NCI-H1105 treated with DMSO at 0.1 percent for 48 hours (cell line): ENCODE measurements around the gene ZNF484.
"Not testable (repeated sequence)": the region's sequence is repeated elsewhere in the genome, so short reads cannot be mapped to it uniquely, and the experiment has no call there.

Experiments
- DNase-seq: peaks from one replicate; lab custom pipeline; 2025; lab: John Stamatoyannopoulos, UW

ZNF484 gene

DNA sequence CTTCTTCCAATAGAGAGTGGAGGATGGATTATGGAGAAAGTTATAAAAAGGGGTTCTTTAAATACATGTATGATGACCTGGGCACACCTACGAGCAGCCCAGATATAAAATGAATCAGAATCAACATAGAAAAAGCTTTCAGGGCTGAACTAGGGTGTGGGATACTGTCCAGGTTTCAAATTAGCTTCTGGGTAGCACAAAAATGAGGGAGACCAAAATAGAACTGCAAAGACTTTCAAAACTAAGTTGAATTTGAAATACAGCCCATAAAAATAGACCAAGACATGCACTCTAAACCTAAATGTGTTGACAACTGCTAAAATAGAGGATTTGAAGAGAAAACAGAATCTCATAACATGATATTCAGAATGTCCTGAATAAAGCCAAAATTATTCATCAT lies 17.0 kb downstream of the ZNF484 start:
- DNase-seq, result no peak

GRCh38 chr9:92857236-92857635 lies 20.6 kb downstream of the ZNF484 start:
- no peak for DNase-seq

DNA sequence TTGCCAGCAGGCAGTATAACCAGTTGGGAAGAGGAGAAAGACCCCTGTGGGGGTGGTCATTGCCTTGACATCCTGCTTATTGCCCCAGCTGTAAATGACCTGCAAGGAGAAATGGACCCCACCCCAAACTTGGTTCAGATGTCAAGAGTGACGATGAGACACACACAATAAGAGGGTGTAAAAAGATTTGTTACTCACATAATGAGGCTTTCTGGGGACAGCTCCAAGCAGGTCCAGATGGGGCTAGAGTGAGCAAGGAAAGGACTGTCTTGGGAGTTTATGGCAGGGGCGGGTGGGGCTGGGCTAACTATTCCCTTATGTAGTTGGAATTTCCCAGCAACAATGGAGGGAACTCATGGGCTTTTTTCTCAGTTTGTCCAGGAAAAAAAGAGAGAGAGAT lies 24.1 kb downstream of the ZNF484 start:
- DNase-seq, result no peak

- DNase-seq, result no peak
These were observed 26.9 kb downstream of the ZNF484 start for GRCh38 chr9:92850898-92851297.

GRCh38 chr9:92848740-92849139 lies 29.1 kb downstream of the ZNF484 start:
- DNase-seq, result not testable (repeated sequence)

GRCh38 chr9:92846662-92847145 lies 31.1 kb downstream of the ZNF484 start:
- no peak for DNase-seq

DNA sequence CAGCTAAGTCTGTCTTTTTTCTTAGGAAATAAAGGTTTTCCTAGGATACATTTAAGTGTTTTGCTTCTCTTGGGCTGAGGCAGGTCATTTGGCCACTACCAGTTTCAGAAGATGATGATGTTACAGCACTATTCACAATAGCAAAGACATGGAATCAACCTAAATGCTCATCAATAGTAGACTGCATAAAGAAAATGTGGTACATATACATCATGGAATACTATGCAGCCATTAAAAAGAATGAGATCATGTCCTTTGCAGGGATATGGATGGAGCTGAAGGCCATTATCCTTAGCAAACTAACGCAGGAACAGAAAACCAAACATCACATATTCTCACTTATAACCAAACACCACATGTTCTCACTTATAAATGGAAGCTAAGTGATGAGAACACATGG lies 39.4 kb downstream of the ZNF484 start:
- DNase-seq, result not testable (repeated sequence)

GRCh38 chr9:92837191-92837590 lies 40.6 kb downstream of the ZNF484 start:
- DNase-seq, result no peak

DNA sequence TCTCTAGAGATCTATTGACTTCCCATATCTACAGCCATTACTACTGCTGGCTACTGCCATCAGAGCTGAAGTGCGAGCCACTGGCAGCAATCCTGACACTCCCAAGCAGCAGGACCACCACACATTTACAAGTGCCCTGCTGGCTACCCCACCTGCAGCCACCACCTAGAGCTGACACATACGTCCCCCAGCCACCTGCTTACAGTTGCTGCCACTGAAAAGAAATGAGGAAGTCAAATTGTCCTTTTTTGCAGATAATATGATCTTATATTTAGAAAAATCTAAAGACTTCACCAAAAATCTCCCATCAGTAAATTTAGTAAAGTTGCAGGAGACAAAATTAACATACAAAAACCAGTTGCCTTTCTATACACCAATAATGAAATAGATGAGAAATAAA lies 48.4 kb downstream of the ZNF484 start:
- DNase-seq, result no peak

DNA sequence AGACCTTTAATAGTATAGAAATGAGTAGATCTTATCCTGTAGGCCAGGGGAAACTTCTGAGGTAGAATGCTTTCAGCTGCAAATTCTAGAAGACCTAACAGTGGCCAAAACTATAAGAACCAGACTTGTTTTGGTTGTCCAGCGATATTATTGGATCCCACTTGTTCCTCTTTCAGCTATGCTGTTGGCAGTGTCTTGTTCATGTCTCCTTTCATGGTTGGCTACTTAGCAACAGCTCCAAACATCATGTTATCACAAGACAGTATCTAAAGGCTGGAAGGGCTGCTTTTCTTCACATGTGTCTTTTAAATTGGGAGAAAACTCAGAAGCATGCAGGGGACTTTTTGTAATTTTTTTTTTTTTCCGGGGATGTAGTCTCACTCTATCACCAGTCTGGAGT lies 52.8 kb downstream of the ZNF484 start:
- DNase-seq, result not testable (repeated sequence)

- DNase-seq, result no peak
These were observed 56.9 kb downstream of the ZNF484 start for GRCh38 chr9:92820964-92821363.

DNA sequence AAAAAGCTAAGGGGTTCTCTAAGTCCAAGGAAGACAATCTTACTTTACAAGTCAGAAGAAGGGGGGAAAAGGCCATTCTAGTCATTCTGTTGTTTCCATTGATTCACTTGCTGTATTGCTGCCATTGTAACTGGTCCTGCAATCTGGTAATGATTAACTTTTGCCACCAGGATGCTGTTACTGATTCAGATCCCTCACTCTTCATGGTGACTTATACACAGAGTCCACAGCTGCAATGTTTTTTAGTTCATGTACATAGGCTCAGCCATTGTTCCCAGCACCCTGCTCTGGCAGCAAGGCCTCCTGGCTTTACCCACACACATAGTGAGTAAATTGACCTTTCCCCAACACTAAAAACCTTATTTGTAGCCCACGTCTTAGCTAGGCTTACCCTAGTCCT lies 57.9 kb downstream of the ZNF484 start:
- not testable (repeated sequence) for DNase-seq

- not testable (repeated sequence) for DNase-seq
These were observed 68.1 kb downstream of the ZNF484 start for GRCh38 chr9:92809629-92810326.

GRCh38 chr9:92808726-92809451 lies 68.9 kb downstream of the ZNF484 start:
- peak; percentile 78 for DNase-seq

DNA sequence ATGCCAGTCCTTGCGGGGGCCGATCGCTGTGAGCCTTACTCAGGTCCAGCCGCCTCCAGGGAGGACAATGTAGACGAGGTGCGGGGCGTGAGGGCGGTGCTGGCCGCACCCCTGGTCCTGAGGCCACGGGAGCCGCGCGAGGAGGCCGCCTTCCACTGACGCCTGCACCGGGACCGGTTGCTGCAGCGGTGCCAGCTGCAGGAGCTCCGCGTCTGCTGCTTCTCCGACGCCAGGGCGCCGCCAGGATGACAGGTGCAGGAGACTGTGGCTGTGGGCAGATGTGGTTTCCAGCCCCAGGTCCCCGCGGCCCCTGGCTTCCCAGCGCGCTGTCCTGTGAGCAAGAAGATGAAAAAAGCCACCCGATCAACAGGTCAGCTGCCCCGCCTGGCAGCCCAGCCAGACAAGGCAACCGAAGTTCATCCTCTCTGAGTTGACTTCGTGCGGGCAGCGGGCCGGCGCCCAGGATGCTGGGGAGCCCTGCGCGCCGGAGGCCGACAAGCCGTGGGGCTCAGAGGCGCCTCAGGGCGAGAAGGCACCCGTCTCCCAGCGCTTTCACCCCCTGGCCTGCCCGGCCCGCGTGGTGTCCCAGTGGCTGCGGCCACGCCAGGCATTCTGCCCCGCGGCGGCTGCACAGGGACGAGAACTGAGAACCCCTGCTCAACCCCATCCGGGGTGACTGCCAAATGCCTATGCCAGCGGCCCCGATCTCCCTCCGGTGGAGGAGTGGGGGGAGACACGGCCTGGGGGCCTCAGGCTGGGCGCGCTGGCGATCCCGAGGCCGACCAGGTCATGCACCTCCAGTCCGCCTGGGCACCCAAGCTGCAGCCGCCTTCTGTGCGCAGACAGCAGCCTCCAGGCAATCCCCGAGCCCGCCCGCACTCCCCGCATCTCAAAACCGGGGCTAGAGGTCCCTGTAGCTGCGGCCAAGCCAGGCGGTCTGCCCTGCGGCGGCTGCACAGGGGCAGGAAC lies 69.8 kb downstream of the ZNF484 start:
- DNase-seq, result peak; percentile 63

DNA sequence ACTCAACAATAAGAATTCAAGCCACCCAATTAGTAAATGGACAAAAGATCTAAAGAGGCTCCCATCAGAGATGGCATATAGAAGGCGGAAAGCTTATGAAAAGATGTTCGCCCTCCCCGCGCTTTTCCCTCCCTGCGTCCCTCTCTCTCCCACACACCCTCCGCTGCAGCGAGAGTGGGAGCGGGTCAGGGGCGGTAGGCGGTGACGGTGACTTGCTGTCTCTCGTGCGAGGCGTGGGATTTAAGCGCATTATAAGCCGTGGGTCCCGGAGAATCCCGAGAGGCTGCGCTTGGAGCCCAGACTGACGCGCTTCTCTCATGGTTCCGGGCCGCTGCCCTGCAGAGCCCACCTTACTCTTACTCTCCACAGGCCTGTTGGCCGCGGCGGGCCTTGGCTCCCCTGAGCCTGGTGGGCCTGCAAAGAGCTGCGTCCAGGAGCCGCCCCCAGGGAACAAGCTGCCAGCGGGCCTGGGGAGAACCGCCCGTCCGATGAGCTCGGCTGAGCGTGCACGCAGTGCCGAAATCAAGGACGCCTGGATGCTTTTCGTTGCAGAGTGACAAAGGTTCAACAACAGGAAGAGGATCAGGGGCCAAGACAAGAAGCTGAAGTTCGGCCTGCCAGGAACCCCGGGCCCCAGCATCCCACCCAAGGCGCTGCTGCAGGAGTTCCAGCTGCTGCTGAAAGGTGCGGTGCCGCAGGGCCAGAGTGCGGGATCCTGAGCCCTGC lies 70.6 kb downstream of the ZNF484 start:
- DNase-seq, result peak; percentile 65

- DNase-seq, result no peak
These were observed 73.1 kb downstream of the ZNF484 start for GRCh38 chr9:92804727-92805126.

GRCh38 chr9:92798358-92798757 lies 79.5 kb downstream of the ZNF484 start:
- no peak for DNase-seq

DNA sequence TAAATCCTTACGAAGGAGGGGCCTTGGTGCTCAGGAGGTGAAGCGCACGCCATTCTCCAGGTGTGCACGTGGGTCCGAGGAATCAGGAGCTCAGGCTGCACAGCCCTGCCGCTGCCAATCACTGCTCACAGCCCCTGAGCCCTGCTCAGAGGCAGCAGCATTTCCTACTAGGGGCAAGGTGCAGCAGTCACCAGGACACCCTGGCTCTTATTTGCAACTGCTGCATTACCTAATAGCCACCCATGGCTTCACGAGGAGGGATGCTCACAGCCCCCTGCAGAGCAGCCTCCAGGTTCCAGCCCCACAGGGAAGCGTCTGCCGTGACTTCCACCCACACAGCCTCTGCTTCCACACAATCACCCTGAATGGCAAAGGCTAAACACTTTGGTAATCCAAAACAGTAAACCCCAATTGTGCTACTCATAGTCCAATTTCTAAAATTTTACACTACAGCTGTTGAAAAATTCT lies 81.5 kb downstream of the ZNF484 start:
- not testable (repeated sequence) for DNase-seq

DNA sequence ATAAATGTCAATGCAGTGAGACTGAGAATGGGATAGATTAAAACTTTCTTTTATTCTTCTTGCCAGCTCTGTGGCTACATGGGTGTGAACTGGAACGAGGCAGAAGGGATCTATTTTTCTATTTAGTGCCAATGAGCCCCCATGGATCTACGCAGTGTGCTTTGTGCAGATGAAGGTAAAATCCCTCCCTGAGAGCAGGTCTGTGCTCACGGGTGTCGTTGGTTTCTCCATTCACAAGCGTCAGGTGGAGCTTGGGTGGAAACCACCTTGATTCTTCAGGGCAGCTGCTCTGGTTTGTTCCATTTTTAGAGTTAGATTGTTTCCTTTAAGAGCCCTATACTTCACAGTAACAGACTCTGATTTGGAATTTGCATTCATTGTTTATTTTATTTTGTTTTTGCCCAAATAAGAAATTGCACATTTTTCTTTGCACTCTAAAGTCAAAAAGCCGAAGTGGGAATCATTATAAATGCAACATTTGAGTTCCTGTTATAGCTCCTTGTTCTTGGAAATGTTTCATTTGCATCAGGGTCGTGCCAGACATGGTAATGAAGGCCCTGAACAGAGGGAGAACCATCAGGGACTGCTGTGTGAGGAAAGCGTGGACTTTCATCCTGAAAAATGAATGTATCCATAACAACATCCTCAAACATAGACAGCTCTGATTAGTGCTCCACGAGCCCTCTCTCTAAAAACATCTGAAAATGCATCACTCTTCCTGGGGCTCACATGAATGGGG lies 82.1 kb downstream of the ZNF484 start:
- DNase-seq, result no peak
